Fibroblast of mammary gland (primary cell): ENCODE results near the gene CPEB2.

ENCODE experiments used
- DNase-seq: peaks from one replicate; pipeline ENCODE4 v3.0.0-alpha.2; 2010; ENCODE audit warnings: low read depth
- H3K4me3 ChIP-seq: 2 replicates; pipeline ENCODE4 v1.5.1; 2011; ENCODE audit warnings: low read depth, mild to moderate bottlenecking, low read length, moderate library complexity; ENCODE audit not compliant: control insufficient read depth
- TF ChIP-seq, protein P1 (sequence below): conservative IDR thresholded peaks from 2 replicates; pipeline ENCODE4 v1.5.1; 2011; ENCODE audit warnings: low read depth, low read length, inconsistent platforms; ENCODE audit not compliant: control insufficient read depth, insufficient read depth

The CPEB2 gene

DNA sequence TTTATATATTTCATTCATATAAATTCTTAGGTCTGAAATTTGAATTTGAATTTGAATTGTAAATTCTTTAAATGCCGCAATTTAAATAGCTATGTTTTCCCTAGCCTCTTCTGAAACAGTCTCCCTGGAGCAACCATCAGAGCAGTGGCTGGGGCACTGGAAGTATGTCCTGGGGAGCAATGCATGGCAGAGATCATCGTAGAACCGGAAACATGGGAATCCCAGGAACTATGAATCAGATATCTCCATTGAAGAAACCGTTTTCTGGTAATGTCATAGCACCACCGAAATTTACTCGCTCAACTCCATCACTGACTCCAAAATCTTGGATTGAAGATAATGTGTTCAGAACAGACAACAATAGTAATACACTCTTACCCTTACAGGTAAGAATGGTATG, 4.9 kb downstream of the CPEB2 start:
- DNase-seq = no peak
- no peak overlapping the region for H3K4me3 ChIP-seq
- TF ChIP-seq, protein P1, sequence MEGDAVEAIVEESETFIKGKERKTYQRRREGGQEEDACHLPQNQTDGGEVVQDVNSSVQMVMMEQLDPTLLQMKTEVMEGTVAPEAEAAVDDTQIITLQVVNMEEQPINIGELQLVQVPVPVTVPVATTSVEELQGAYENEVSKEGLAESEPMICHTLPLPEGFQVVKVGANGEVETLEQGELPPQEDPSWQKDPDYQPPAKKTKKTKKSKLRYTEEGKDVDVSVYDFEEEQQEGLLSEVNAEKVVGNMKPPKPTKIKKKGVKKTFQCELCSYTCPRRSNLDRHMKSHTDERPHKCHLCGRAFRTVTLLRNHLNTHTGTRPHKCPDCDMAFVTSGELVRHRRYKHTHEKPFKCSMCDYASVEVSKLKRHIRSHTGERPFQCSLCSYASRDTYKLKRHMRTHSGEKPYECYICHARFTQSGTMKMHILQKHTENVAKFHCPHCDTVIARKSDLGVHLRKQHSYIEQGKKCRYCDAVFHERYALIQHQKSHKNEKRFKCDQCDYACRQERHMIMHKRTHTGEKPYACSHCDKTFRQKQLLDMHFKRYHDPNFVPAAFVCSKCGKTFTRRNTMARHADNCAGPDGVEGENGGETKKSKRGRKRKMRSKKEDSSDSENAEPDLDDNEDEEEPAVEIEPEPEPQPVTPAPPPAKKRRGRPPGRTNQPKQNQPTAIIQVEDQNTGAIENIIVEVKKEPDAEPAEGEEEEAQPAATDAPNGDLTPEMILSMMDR = no peak

DNA sequence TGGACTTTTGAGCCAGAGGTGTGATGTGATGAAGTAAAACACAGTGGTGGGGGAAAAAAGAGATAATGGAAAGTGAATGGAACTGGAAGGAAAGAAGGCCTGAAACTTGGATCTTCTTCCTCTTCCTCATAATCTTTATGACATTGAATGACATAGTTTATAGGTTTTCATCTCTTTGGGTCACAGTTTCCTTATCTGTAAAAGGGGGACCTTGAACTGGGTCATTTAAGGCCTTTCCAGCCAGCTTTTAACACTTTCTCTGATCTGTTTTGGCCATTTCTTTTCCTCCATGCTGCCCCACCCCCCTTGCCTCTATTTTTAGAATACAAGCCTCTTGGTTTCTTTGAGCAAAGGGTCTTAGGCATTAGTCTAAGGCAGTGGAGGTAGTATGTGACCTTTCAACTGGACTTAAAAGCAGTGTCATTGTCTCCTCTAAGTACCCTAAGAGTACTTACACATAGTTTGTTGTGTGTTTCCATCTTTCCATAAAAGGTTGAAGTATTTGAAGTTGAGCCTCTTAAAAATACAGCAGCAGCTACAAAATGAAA, 7.8 kb downstream of the CPEB2 start:
- TF ChIP-seq, protein P1 = no peak
- no peak for DNase-seq
- H3K4me3 ChIP-seq = no peak overlapping the region

DNA sequence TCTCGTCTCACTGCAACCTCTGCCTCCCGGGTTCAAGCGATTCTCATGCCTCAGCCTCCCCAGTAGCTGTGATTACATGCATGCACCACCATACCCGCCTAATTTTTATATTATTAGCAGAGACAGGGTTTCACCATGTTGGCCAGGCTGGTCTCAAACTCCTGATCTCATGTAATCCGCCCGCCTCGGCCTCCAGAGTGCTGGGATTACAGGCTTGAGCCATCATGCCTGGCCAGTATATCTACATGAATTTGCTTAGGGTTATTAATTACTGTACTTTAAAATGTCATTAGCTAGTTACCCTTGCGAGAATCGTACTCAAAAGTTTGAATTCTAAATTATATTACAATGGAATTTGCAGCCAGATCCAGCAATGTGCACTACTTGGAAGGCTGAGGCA, 8.9 kb downstream of the CPEB2 start:
- no peak overlapping the region for H3K4me3 ChIP-seq
- DNase-seq = no peak
- TF ChIP-seq, protein P1 = no peak

DNA sequence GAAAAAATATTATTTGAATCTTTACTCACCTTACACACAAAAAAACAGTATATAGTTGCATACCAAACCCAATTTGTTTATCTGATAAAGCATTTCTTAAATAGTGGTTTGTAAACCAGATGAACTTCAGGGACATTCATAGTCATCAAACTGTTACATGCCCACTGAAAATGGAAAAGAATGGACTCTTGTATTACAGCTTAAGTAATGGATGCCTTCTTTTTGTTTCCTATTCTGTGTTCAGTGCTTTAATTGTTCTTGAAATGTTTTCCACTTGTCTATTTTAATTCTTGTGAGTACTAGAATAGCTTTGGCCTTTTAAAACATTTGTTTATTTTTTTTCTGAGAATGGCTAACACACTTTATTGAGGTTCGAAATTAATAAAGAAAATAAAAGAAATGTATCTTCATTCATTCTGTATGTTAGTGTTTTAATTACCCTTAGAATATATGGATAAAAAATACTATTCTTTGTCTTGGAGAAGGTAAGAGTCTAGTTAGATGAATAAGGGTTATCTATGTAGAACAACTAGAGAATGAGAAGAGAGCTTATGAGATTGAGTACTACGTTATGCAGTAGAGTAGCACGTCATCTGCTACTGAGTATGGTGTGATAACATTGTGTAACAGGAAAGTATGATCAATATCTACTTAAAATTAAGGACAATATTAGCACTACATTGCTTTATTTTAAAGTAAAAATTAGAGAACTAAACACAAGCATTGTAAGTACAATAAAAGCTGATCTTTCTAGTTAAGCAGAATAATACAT, 9.9 kb downstream of the CPEB2 start:
- DNase-seq = no peak
- H3K4me3 ChIP-seq = no peak overlapping the region
- TF ChIP-seq, protein P1 = no peak

DNA sequence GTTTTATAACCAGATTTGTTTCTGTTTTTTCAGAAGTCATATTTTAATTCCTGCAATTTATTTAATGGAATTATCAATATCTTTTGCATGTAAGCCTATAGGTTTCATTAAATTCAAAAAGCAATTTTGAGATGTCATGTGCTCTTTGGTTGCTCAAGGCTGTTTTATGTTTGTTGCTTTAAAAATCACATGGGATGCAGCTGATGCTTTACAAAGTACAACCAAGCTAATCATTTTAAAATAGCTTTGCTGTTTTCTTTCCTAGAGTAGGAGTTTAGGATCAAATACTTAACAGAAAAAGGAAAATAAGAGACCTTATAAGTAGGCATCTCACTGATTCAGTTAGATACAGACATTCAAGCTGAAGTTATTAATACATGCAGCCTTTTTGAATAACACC, 11.3 kb downstream of the CPEB2 start:
- TF ChIP-seq, protein P1 = no peak
- H3K4me3 ChIP-seq = no peak overlapping the region
- DNase-seq = no peak

DNA sequence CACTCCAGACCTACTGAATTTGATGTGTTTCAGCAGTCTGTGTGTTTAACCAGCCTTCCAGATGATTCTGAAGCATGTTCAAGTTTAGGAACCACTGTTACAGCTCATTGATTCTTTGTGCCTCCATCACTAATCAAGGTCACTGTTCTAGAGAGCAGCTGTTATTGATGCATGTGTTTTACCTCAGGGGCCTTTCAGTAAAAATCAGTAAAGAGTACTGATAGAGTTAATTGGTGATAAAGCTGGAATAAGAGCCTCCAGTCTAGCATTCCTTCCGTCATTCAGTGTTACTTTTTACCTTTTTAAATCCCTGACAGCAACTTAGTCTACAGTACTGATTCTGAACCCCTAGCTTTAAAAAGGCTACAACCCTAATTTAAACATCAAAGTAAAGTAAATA, 12.9 kb downstream of the CPEB2 start:
- no peak overlapping the region for H3K4me3 ChIP-seq
- TF ChIP-seq, protein P1 = no peak
- DNase-seq = no peak
